ENCODE results near the gene NUP210L.
"Not testable (repeated sequence)": the region's sequence is repeated elsewhere in the genome, so short reads cannot be mapped to it uniquely, and the experiment has no call there.

Gene NUP210L

DNA sequence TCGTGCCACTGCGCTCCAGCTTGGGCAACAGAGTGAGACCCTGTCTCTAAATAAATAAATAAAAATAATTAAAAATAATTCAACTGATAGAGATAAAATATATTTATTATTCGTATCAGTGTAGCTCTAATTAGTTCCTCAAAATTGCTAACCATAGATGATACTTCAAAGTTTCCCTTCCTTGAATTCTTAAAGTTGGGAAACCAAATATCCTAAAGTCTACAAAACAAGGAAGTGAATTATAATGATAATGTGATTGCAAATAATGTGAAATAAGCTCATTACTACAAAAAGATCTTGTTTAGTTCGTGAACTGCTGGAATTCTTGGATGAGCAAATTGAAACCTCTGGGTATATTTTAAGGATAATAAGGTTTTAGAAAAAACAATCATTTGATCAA, 60.5 kb downstream of the NUP210L start:
- Mint-ChIP-seq H3K27ac (no peak overlapping the region), H3K36me3 (no peaks in the 10 kb centered on the region), H3K4me1 (ENCODE audit: low read depth) (no peaks in the 10 kb centered on the region), H3K4me3 (no peak overlapping the region), H3K9me3 (ENCODE audit: low read depth) (no peaks in the 10 kb centered on the region), H3K27me3 (no peaks in the 10 kb centered on the region)

DNA sequence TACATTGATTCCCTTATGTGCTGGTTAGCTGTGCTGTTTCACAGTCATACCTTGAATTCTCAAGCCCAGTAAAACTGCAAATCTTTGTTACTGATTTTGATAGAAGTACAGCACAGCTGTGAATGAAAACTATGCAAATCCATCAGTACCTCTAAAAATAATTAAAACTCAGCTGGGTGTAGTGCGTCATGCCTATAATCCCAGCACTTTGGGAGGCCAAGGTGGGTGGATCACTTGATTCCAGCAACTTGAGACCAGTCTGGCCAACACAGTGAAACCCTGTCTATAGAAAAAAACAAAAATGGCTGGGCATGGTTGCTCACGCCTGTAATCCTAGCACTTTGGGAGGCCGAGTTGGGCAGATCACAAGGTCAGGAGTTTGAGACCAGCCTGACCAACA, 61.2 kb downstream of the NUP210L start:
- Mint-ChIP-seq H3K4me1 (ENCODE audit: low read depth) (no peaks in the 10 kb centered on the region), H3K27me3 (no peaks in the 10 kb centered on the region), H3K27ac (no peak overlapping the region), H3K9me3 (ENCODE audit: low read depth) (no peaks in the 10 kb centered on the region), H3K4me3 (no peak overlapping the region), H3K36me3 (no peaks in the 10 kb centered on the region)

DNA sequence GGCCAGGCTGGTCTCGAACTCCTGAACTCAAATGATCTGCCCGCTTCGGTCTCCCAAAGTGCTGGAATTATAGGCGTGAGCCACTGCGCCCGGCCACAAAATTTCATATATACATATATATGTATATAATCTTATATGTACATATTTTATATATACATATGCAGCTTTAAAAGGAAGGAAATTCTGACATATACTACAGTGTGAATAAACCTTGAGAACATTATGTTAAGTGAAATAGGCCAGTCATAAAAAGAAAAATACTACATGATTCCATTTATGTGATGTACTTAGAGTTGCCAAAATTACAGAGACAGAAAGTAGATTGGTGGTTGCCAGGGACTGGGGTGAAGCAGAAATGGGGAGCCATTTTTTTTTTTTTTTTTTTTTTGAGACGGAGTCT, 63.2 kb downstream of the NUP210L start:
- H3K4me3 Mint-ChIP-seq, result no peak overlapping the region
- no peaks in the 10 kb centered on the region for H3K27me3 Mint-ChIP-seq
- H3K4me1 Mint-ChIP-seq (ENCODE audit: low read depth), result no peaks in the 10 kb centered on the region
- no peaks in the 10 kb centered on the region for H3K36me3 Mint-ChIP-seq
- H3K9me3 Mint-ChIP-seq (ENCODE audit: low read depth), result no peaks in the 10 kb centered on the region
- no peak overlapping the region for H3K27ac Mint-ChIP-seq

DNA sequence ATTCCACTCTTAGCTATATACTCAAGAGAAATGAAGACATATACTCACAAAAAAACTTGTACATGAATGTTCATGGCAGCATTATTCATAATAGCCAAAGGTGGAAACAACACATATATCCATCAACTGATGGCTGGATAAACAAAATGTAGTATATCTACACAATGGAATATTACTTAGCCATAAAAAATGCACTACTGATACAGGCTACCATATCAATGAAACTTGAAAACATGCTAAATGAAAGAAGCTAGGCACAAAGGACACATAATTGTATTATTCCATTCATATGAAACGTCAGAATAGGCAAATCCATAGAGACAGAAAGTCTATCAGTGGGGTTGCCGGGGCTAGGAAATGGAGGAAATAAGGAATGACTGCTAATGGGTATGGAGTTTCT, 67.3 kb downstream of the NUP210L start:
- peaks cover 2% of the 10 kb centered on the region for H3K36me3 Mint-ChIP-seq
- no peaks in the 10 kb centered on the region for H3K4me1 Mint-ChIP-seq (ENCODE audit: low read depth)
- no peak overlapping the region for H3K27ac Mint-ChIP-seq
- H3K27me3 Mint-ChIP-seq, result no peaks in the 10 kb centered on the region
- H3K4me3 Mint-ChIP-seq, result no peak overlapping the region
- no peaks in the 10 kb centered on the region for H3K9me3 Mint-ChIP-seq (ENCODE audit: low read depth)

DNA sequence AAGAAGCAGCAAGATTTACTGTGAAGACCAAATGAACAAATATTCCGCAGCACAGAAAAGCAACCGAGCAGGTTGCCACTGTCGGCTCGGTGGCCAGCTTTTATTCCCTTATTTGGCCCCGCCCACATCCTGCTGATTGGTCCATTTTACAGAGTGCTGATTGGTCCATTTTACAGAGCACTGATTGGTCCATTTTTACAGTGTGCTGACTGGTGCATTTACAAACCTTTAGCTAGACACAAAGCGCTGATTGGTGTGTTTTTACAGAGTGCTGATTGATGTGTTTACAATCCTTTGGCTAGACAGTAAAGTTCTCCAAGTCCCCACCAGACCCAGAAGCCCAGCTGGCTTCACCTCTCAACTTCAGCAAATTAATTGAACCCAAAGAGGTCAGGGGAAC, 71.8 kb downstream of the NUP210L start:
- not testable (repeated sequence) for H3K27ac Mint-ChIP-seq; H3K36me3 Mint-ChIP-seq; H3K4me1 Mint-ChIP-seq (ENCODE audit: low read depth); H3K27me3 Mint-ChIP-seq; H3K9me3 Mint-ChIP-seq (ENCODE audit: low read depth); H3K4me3 Mint-ChIP-seq

DNA sequence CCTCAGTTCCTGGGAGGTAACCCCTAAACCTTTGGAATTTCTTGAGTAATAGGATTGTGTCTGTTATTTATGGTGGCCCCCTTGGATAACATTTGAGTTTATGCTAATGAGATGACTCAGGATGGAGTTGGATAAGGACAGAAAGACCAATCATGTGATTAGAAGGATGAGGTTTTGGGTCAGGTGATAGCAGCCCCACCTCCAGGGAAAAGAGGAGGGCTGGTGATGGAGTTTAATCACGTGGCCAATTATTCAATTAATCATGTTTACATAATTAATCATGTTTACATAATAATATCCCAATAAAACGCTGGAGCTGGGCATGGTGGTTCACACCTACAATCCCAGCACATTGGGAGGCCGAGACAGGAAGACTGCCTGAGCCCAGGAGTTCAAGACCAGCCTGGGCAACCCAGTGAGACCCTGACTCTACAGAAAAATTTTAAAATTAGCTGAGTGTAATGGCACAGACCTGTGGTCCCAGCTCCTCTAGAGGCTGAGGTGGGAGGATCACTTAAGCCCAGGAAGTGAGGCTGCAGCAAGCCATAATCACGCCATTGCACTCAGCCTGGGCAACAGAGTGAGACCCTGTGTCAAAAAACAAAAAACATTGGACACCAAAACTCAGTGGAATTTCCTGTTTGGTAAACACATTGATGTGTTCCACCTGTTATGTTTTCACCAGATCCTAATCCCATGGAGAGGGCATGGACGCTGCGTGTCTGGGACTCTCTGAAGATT, 73.3 kb downstream of the NUP210L start:
- Mint-ChIP-seq H3K4me3 (no peak overlapping the region), H3K27ac (no peak overlapping the region), H3K27me3 (peaks cover 3% of the 10 kb centered on the region), H3K4me1 (ENCODE audit: low read depth) (no peaks in the 10 kb centered on the region), H3K36me3 (peaks cover 9% of the 10 kb centered on the region), H3K9me3 (ENCODE audit: low read depth) (peaks cover 3% of the 10 kb centered on the region)

DNA sequence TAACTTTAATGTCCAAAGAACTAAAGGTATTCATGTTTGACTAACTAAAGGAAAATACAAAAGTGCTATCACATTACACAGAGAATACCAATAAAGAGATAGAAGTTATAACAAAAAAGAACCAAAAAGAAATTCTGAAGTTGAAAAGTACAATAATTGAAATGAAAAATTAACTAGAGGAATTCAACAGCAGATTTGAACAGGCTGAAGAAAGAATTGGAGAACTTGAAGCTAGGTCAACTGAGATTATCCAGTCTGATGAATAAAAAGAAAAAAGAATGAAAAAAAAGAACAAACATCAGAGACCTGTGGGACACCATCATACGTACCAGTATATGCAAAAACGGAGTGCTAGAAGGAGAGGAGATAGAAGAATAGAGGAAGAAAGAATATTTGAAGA, 78.5 kb downstream of the NUP210L start:
- Mint-ChIP-seq H3K27me3 (peaks cover 8% of the 10 kb centered on the region), H3K27ac (no peak overlapping the region), H3K4me1 (ENCODE audit: low read depth) (no peaks in the 10 kb centered on the region), H3K9me3 (ENCODE audit: low read depth) (peaks cover 6% of the 10 kb centered on the region), H3K36me3 (peaks cover 8% of the 10 kb centered on the region), H3K4me3 (no peak overlapping the region)

DNA sequence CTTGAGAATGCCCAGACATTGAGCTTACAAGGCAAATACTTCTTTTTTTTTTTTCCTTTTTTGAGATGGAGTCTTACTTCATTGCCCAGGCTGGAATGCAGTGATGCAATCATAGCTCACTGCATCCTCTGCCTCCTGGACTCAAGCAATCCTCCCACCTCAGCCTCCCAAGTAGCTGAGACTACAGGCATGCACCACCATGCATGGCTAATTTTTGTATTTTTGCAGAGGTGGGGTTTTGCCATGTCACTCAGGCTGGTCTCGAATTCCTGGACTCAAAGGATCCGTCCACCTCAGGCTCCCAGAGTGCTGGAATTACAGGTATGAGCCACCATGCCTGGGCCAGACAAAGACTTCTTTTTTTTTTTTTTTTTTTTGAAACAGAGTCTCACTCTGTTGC, 79.1 kb downstream of the NUP210L start:
- peaks cover 8% of the 10 kb centered on the region for H3K27me3 Mint-ChIP-seq
- peaks cover 6% of the 10 kb centered on the region for H3K9me3 Mint-ChIP-seq (ENCODE audit: low read depth)
- H3K36me3 Mint-ChIP-seq, result peaks cover 8% of the 10 kb centered on the region
- H3K4me1 Mint-ChIP-seq (ENCODE audit: low read depth), result no peaks in the 10 kb centered on the region
- H3K27ac Mint-ChIP-seq, result no peak overlapping the region
- no peak overlapping the region for H3K4me3 Mint-ChIP-seq

DNA sequence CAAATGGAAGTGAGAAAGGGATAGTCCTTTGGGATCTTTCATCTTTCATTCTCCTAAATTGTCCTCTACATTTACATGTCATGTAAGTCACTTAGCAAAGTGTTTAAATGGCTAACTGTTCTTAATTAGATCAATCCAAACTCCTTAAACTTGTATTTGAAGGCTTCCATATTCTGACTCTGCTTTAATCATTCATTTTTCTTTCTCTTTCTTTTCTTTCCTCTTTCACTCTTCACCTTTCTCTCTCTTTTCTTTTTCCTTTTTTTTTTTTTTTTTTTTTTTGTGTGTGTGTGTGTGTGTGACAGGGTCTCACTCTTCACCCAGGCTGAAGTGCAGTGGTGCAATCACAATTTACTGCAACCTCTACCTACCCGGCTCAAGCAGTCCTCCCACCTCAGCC, 92.6 kb downstream of the NUP210L start:
- peaks cover 2% of the 10 kb centered on the region for H3K36me3 Mint-ChIP-seq
- no peak overlapping the region for H3K27ac Mint-ChIP-seq
- H3K27me3 Mint-ChIP-seq, result peaks cover 2% of the 10 kb centered on the region
- H3K4me3 Mint-ChIP-seq, result no peak overlapping the region
- H3K4me1 Mint-ChIP-seq (ENCODE audit: low read depth), result peaks cover 5% of the 10 kb centered on the region
- H3K9me3 Mint-ChIP-seq (ENCODE audit: low read depth), result no peaks in the 10 kb centered on the region

DNA sequence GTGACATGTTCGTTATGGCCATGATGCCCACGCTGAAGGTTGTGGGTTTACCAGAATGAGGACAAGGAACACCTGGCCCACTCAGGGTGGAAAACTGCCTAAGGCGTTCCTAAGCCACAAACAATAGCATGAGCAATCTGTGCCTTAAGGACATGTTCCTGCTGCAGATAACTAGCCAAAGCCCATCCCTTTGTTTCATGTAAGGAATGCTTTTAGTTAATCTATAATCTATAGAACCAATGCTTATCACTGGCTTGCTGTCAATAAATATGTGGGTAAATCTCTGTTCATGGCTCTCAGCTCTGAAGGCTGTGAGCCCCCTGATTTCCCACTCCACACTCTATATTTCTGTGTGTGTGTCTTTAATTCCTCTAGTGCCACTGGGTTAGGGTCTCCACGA, 107.4 kb downstream of the NUP210L start:
- not testable (repeated sequence) for H3K4me1 Mint-ChIP-seq (ENCODE audit: low read depth); H3K4me3 Mint-ChIP-seq; H3K36me3 Mint-ChIP-seq; H3K9me3 Mint-ChIP-seq (ENCODE audit: low read depth); H3K27me3 Mint-ChIP-seq; H3K27ac Mint-ChIP-seq

DNA sequence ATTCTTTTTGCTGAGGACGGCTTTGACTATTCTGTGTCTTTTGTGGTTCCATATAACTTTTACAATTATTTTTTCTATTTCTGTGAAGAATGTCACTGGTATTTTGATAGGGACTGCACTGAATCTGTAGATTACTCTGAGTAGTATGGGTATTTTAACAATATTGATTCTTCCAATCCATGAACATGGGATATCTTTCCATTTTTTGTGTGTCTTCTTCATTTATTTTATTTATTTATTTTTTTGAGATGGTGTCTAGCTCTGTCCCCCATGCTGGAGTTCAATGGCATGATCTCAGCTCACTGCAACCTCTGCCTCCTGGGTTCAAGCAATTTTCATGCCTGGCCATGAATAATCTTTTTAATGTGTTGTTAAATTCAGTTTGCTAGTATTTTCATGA, 121.2 kb downstream of the NUP210L start:
- not testable (repeated sequence) for H3K4me3 Mint-ChIP-seq; H3K36me3 Mint-ChIP-seq; H3K4me1 Mint-ChIP-seq (ENCODE audit: low read depth); H3K9me3 Mint-ChIP-seq (ENCODE audit: low read depth); H3K27me3 Mint-ChIP-seq; H3K27ac Mint-ChIP-seq

DNA sequence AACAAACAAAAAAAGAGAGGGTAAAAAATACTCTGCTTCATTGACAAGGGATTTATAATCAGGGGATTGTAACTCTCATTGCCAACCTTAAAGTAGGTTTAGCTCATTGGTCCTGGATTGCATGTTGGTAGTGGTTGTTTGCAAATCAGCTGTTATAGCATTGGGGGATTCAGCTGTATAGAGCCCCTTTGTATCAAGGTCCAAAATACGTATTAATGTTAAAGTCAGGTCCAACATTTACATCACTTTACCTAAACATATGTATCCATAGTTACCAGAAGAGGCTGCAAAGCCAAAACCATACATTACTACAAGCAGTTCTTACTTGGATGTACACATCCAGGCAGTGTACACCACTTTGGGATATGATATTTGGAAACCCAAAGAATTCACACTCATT, 134.9 kb downstream of the NUP210L start:
- Mint-ChIP-seq H3K27me3 (no peaks in the 10 kb centered on the region), H3K4me3 (no peak overlapping the region)

DNA sequence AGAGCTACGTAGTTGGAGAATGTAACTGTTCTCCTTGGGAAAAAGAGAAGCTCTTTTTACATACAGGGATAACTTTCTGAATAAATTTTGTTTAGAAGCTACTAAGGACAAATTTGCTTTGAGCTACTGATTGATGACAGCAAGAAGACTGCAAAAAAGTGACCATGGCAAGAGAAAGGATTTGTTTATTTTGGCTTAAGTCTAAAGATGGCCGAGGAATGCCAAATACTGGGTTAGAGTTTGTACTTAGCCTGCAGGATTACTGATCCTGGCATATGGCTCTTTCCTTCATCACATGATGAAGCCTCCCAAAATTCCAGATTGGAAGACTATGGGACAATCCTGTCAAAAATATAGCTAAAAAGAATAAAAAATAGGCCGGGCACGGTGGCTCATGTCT, 135.6 kb downstream of the NUP210L start:
- H3K4me1 Mint-ChIP-seq (ENCODE audit: low read depth), result no peaks in the 10 kb centered on the region
- H3K4me3 Mint-ChIP-seq, result no peak overlapping the region

More for the DNA sequence above, 134.9 kb downstream of the NUP210L start:
- Mint-ChIP-seq H3K9me3 (ENCODE audit: low read depth) (no peaks in the 10 kb centered on the region), H3K36me3 (no peaks in the 10 kb centered on the region), H3K27ac (no peak overlapping the region), H3K4me1 (ENCODE audit: low read depth) (no peaks in the 10 kb centered on the region)

DNA sequence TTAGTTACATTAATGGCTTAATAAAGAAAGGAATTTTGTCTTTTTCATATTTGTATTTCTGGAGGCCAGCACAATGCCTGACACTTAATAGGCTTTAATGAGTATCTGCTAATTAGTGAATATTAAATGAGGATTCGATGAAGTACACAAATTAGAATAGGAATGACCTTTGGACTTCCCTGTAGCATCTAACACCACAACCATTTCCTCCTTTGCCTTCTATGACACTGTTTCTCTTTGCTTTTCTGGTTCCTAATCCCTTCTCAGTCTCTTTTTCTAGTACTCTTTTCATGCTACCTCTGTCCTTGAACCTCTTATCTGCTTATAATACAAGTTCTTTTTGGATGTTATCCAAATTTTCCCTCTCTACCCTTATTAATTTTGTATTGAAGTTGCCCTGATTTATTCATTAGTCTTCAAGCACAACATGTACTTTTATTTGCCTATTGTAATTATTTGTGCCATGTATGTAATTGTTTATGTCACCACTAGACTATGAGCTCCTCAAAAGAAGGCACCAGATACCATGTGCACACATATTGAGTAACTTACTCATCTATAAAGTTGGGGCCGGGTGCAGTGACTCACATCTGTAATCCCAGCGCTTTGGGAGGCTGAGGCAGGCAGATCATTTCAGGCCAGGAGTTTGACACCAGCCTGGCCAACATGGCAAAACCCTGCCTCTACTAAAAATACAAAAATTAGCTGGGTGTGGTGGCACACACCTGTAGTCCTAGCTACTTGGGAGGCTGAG, 140.5 kb downstream of the NUP210L start:
- Mint-ChIP-seq H3K9me3 (ENCODE audit: low read depth) (no peaks in the 10 kb centered on the region), H3K27me3 (no peaks in the 10 kb centered on the region), H3K4me3 (no peak overlapping the region), H3K27ac (no peak overlapping the region), H3K36me3 (peaks cover 2% of the 10 kb centered on the region), H3K4me1 (ENCODE audit: low read depth) (no peaks in the 10 kb centered on the region)

More for the DNA sequence above, 135.6 kb downstream of the NUP210L start:
- Mint-ChIP-seq H3K27me3 (no peaks in the 10 kb centered on the region), H3K27ac (no peak overlapping the region), H3K9me3 (ENCODE audit: low read depth) (no peaks in the 10 kb centered on the region), H3K36me3 (no peaks in the 10 kb centered on the region)

DNA sequence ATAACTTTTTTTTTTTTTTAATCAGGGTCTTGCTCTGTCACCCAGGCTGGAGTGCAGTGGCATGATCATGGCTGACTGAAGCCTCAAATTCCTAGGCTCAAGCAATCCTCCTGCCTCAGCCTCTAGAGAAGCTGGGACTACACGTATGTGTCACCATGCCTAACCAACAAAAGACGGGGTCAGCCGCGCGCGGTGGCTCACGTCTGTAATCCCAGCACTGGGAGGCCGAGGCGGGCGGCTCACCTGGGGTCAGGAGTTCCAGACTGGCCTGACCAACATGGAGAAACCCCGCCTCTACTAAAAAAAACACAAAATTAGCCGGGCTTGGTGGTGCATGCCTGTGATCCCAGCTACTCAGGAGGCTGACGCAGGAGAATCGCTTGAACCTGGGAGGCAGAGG, 142.3 kb downstream of the NUP210L start:
- H3K9me3 Mint-ChIP-seq (ENCODE audit: low read depth); H3K4me1 Mint-ChIP-seq (ENCODE audit: low read depth); H3K4me3 Mint-ChIP-seq; H3K36me3 Mint-ChIP-seq; H3K27me3 Mint-ChIP-seq; H3K27ac Mint-ChIP-seq: not testable (repeated sequence)

DNA sequence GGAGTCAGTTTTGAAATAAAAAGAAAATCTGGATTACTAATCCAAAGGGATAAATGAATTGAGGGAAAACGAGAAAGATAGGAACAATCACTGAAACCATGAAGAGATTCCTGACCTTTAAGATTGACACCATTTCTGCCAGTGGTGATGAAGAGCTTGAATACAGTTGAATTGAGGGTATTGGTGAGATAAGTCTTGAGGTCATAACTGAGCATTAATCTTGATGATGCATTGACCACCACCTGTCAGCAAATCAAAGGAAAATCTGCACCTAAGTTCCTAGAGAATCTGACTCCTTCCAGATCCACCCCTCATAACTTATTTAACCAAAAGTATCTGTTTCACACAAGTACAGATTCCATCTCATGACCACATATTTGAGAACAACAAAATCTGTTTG, 142.7 kb downstream of the NUP210L start:
- peaks cover 2% of the 10 kb centered on the region for H3K36me3 Mint-ChIP-seq

More for the DNA sequence above, 142.7 kb downstream of the NUP210L start:
- Mint-ChIP-seq H3K4me1 (ENCODE audit: low read depth) (no peaks in the 10 kb centered on the region), H3K9me3 (ENCODE audit: low read depth) (no peaks in the 10 kb centered on the region), H3K27ac (no peak overlapping the region), H3K4me3 (no peak overlapping the region), H3K27me3 (no peaks in the 10 kb centered on the region)
